SK-N-SH treated with all-trans-retinoic acid at 6 μM for 48 hours (cell line): Measurements from ENCODE around the gene SUN5.

ENCODE experiments used
- ARNTL ChIP-seq: fragments of 450-650 bp; formaldehyde crosslinking; IDR thresholded peaks from 2 replicates; pipeline ENCODE4 v1.5.0; 2020; ENCODE audit warnings: low read depth, mild to moderate bottlenecking, moderate library complexity, borderline replicate concordance
- ESRRG ChIP-seq: fragments of 250-450 bp; sonication (Bioruptor Pico); IDR thresholded peaks from 2 replicates; pipeline ENCODE4 v1.6.1; 2021; ENCODE audit warnings: mild to moderate bottlenecking
- GLIS3 ChIP-seq: fragments of 250-450 bp; sonication (Bioruptor Pico); IDR thresholded peaks from 2 replicates; pipeline ENCODE4 v1.5.0; 2020; ENCODE audit warnings: mild to moderate bottlenecking, moderate library complexity
- PPARA ChIP-seq: fragments of 250-450 bp; sonication (Bioruptor Pico); IDR thresholded peaks from 2 replicates; pipeline ENCODE4 v1.5.0; 2020; ENCODE audit warnings: mild to moderate bottlenecking, borderline replicate concordance
- RARB ChIP-seq: fragments of 250-450 bp; sonication (Bioruptor Pico); IDR thresholded peaks from 2 replicates; pipeline ENCODE4 v1.8.0; 2021; ENCODE audit warnings: mild to moderate bottlenecking, moderate library complexity
- SNAI2 ChIP-seq: fragments of 250-450 bp; sonication (Bioruptor Pico); IDR thresholded peaks from 2 replicates; pipeline ENCODE4 v1.5.0; 2020; ENCODE audit warnings: mild to moderate bottlenecking, moderate library complexity
- TOX ChIP-seq: fragments of 250-450 bp; sonication (Bioruptor Pico); IDR thresholded peaks from 2 replicates; pipeline ENCODE4 v1.8.0; 2021; ENCODE audit warnings: mild to moderate bottlenecking, moderate library complexity, borderline replicate concordance
- ZFP30 ChIP-seq: fragments of 450-650 bp; formaldehyde crosslinking; IDR thresholded peaks from 2 replicates; pipeline ENCODE4 v1.5.0; 2022; ENCODE audit warnings: mild to moderate bottlenecking, moderate library complexity
- ZNF70 ChIP-seq: fragments of 450-650 bp; formaldehyde crosslinking; IDR thresholded peaks from 2 replicates; pipeline ENCODE4 v1.5.0; 2020; ENCODE audit warnings: mild to moderate bottlenecking, moderate library complexity
- ZNF8 ChIP-seq: fragments of 450-650 bp; formaldehyde crosslinking; IDR thresholded peaks from 2 replicates; pipeline ENCODE4 v1.5.0; 2020; ENCODE audit warnings: mild to moderate bottlenecking, moderate library complexity
- TF ChIP-seq, protein P1 (sequence below): fragments of 250-450 bp; sonication (Bioruptor Pico); IDR thresholded peaks from 2 replicates; pipeline ENCODE4 v1.8.0; 2020; ENCODE audit warnings: mild to moderate bottlenecking, moderate library complexity, borderline replicate concordance
- TF ChIP-seq, protein P2 (sequence below): fragments of 250-450 bp; sonication (Bioruptor Pico); IDR thresholded peaks from 2 replicates; pipeline ENCODE4 v1.8.0; 2021; ENCODE audit warnings: low read depth, mild to moderate bottlenecking, moderate library complexity, borderline replicate concordance
- TF ChIP-seq, protein P3 (sequence below): fragments of 250-450 bp; sonication (Bioruptor Pico); IDR thresholded peaks from 2 replicates; pipeline ENCODE4 v1.5.1; 2020; ENCODE audit warnings: low read depth, mild to moderate bottlenecking, moderate library complexity

DNA sequence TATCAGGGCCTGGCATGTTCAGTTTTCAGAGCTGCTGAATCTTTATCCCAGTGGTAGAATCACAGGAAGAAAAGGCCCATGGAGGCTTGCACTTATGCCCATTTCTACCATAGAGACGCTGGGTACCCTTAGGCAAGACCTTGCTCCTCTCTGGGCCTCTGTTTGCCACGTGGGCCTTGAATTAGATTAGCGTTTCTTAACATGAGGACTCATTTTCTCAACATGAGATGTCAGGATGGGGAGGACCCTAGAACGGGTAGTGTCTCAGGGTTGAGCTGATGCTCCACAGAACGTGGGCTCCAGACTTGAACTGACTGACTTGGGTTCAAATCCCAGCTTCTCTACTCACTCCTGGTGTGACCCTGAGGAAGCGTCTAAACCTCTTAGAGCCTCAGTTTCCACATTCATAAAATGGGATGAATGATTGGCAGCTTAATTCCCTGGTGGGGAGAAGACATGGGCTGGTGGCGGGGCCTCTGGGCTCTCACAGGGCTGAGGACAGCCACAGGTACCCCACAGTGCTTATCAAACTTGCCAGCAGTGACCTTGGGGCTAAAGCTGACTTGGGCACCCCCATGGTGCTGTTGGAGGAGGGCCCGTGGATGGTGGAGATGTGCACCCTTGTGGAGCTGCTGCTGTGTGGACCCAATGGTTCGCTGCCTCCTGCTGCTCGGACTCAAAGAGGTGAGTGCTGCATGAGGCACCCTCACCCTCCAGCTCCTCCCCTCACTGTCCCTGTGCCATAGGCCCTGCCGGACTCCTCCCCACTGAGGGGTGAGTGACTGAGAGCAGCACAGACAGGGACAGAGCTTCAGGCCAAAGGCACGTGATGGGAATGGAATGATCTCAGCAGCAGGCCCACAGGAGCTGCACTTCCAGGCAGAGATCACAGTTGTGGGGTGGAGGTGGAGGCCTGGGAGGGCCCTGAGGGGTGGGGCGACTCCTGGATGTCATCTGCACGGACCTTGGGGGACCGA lies 28.2 kb downstream of the SUN5 start:
- TF ChIP-seq ZNF8 (CRISPR knock-in tag) (no peak), RARB (CRISPR knock-in tag) (no peak), SNAI2 (CRISPR knock-in tag) (no peak), ESRRG (CRISPR knock-in tag) (no peak), ZFP30 (CRISPR knock-in tag) (no peak), PPARA (CRISPR knock-in tag) (no peak), ARNTL (CRISPR knock-in tag) (no peak), ZNF70 (no peak), GLIS3 (CRISPR knock-in tag) (no peak), TOX (CRISPR knock-in tag) (no peak)
- TF ChIP-seq, protein P1, sequence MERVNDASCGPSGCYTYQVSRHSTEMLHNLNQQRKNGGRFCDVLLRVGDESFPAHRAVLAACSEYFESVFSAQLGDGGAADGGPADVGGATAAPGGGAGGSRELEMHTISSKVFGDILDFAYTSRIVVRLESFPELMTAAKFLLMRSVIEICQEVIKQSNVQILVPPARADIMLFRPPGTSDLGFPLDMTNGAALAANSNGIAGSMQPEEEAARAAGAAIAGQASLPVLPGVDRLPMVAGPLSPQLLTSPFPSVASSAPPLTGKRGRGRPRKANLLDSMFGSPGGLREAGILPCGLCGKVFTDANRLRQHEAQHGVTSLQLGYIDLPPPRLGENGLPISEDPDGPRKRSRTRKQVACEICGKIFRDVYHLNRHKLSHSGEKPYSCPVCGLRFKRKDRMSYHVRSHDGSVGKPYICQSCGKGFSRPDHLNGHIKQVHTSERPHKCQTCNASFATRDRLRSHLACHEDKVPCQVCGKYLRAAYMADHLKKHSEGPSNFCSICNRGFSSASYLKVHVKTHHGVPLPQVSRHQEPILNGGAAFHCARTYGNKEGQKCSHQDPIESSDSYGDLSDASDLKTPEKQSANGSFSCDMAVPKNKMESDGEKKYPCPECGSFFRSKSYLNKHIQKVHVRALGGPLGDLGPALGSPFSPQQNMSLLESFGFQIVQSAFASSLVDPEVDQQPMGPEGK (CRISPR knock-in tag) = no peak
- TF ChIP-seq, protein P2, sequence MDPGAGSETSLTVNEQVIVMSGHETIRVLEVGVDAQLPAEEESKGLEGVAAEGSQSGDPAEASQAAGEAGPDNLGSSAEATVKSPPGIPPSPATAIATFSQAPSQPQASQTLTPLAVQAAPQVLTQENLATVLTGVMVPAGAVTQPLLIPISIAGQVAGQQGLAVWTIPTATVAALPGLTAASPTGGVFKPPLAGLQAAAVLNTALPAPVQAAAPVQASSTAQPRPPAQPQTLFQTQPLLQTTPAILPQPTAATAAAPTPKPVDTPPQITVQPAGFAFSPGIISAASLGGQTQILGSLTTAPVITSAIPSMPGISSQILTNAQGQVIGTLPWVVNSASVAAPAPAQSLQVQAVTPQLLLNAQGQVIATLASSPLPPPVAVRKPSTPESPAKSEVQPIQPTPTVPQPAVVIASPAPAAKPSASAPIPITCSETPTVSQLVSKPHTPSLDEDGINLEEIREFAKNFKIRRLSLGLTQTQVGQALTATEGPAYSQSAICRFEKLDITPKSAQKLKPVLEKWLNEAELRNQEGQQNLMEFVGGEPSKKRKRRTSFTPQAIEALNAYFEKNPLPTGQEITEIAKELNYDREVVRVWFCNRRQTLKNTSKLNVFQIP (CRISPR knock-in tag) = no peak
- TF ChIP-seq, protein P3, sequence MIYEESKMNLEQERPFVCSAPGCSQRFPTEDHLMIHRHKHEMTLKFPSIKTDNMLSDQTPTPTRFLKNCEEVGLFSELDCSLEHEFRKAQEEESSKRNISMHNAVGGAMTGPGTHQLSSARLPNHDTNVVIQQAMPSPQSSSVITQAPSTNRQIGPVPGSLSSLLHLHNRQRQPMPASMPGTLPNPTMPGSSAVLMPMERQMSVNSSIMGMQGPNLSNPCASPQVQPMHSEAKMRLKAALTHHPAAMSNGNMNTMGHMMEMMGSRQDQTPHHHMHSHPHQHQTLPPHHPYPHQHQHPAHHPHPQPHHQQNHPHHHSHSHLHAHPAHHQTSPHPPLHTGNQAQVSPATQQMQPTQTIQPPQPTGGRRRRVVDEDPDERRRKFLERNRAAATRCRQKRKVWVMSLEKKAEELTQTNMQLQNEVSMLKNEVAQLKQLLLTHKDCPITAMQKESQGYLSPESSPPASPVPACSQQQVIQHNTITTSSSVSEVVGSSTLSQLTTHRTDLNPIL = no peak
